Activated CD4-positive, alpha-beta T cell treated with anti-CD3 and anti-CD28 coated beads, Interleukin-2, amount 50 U/mL, for 1 hour (primary cell): Measurements from ENCODE around the gene ARHGAP32.

Experiments
- DNase-seq: peaks from one replicate; pipeline ENCODE4 v3.0.0-alpha.2; 2020

ARHGAP32 gene

DNA sequence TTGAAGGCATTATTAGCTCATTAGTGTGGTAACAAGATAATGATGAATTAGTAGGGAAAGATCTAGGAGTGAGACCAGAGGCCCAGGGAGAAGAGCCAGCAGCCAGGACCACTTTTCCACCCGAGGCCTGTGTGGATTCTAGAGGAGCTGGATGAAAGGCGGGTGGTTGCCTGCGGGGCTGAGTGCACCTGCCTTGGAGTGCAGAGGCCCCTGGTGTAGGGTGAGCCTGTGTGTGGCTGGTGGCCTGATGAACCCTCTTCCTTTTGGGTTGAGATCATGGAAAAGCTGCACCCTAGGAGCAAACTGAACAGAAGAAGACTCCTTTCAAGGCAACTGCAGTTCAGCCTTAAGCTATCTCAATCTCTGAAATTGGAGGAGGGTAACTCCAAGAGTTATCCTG, 243.5 kb downstream of the ARHGAP32 start:
- DNase-seq: no peak

DNA sequence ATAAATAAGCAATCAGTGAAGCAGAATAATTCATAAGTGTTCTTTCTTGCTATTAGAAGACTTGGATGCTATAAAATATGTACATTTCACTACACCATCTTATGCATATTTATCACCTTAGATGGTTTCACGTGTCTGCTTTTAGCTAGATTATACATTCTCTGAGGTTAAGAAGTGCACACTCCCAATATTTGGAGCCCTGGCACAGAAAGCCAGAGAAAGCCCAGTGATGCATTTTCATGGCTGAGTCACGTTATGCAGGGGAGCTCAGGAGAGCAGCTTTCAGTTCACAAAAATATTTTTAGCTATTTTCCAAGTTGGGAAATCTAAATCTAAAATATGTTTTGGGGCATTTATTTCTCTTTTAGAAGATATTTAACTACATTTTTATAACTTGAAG, 244.4 kb downstream of the ARHGAP32 start:
- no peak for DNase-seq

DNA sequence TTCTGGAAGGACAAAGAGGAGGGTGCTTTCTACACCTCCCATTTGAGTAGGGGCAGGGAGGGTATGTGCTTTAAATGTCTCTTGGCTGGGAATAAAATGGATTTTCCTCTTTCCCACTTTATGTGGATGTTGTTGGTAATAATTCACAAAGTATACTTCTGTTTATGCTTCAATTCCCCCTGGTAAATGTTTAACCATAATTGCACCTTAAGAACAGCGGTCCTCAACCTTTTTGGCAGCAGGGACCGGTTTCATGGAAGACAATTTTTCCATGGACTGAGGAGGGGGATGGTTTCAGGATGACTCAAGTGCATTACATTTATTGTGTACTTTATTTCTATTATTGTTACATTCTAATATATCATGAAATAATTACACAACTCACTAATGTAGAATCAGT, 245.5 kb downstream of the ARHGAP32 start:
- DNase-seq: no peak

DNA sequence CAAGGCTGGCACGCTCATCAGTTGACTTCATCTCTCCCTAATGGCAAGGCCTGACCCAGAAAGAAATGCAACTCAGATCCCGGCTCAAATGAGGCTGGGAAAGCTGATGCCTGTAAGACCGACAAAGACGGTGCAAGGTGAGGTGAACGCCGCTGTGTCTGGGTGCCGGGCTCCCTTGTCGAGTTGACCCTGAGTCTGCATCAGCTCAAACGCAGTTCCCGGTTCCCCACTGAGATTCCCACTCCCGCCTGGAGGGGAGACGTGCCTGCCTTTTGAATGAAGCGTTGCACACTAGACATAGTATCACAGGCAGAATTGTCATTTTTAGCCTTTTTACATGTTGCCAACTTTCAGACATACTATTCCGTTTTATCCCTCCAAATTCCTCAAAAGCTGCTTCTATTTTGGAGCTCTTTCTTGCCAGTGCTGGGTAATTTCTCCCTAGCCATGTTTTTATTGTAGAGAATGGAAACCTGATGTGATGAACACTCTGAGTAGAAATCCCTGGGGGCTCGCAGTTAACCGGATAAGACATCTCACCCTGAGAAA, 248.6 kb downstream of the ARHGAP32 start:
- DNase-seq: no peak

DNA sequence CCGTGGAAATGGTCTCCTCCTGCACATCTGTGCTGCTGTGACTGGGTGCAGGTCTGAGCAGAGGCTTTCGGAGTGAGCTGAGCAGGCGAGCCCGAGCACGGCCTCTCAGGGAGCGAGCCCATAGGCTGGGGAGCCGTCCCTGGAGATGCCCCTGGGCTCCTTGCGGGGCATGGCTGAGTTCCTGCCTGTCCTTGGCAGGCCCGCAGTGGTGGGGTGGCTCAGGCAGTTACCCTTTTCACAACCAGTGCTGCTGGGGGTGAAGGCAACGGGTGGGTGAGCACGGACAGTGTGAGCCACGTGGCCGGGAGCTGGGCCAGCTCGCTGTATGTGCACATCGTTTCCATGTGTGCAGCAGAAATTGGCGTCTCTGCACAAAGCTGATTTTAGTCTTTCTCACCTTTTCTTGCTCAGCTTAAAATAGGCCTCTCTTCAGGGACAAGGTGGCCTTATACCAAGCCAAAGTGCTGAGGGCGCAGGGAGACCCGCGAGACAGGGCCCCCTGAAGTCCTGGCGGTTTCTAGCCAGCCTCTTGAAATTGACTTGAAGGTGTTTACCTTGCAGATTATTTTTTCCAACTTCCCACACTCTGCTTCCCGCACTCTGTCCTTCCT, 249.2 kb downstream of the ARHGAP32 start, which contains the start of gene TP53AIP1:
TP53AIP1 (minus strand) TSS at position 55 of the 611 bp plus-strand sequence. CDS start 5,053 bp downstream, outside the sequence.
- no peak for DNase-seq

DNA sequence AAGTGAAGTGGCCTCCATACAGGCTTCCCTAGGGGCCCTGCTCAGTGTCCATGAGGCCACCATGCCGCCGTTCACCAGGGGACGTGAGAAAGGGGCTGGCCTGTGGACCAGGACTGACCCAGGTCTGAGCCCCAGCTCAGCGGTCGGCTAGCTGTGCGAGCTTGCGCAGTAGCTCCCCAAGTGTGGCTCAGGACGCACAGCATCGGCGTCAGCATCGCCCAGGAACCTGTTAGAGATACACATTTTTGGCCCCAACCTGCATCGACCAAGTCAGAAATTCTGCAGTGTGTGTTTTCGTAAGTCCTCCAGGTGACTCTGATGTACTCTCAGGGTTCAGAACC, 249.9 kb downstream of the ARHGAP32 start:
- no peak for DNase-seq

GRCh38 chr11:128941573-128942271, 250.4 kb downstream of the ARHGAP32 start:
- no peak for DNase-seq

- DNase-seq: no peak
Measured at GRCh38 chr11:128941110-128941509, 251.0 kb downstream of the ARHGAP32 start.

GRCh38 chr11:128940603-128941002, 251.5 kb downstream of the ARHGAP32 start:
- DNase-seq: no peak

- DNase-seq: no peak
Measured at GRCh38 chr11:128940156-128940555, 252.0 kb downstream of the ARHGAP32 start.

- no peak for DNase-seq
Measured at GRCh38 chr11:128939591-128939990, 252.5 kb downstream of the ARHGAP32 start.

GRCh38 chr11:128938156-128938885, 253.8 kb downstream of the ARHGAP32 start:
- no peak for DNase-seq

- DNase-seq: no peak
Measured at GRCh38 chr11:128937480-128937879, 254.6 kb downstream of the ARHGAP32 start.

- DNase-seq: no peak
Measured at GRCh38 chr11:128936606-128937251, 255.4 kb downstream of the ARHGAP32 start.

DNA sequence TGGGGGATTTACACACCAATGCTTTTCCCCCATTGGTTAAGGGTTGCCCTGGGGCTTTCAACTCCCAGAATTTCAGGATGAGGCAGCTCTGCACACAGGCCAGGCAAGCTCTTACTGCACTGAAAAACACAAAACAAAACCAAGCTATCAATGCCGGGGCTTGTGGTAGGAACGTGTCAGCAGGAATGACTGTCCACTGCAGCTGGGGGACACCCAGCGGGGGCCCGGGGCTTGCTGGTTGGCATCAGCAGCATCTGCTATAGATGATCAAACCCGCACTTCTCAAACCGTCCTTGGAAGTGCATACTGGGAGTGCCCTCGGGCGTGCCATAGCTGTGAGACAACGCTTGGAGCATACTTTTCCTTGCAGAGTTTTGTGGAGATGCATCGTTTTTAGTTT, 257.2 kb downstream of the ARHGAP32 start:
- DNase-seq: no peak

DNA sequence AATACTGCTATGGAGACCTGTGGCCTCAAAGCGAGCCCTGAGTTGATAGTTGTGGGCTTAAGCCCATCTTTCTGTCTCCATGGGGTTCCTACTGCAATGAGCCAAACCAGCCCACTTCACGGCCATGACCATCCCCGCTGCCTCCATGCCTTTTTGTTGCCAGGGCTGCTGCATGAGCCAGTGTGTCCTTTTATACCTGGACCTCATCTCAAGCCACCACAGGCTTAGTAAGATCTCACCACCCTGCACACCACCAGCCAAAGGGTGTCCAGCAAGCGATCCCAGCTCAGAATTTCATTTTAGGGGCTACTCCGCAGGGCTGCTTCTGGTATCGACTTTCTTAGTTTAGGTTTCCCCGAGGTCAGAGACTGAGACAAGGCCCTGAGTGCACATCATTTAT, 257.8 kb downstream of the ARHGAP32 start:
- no peak for DNase-seq

DNA sequence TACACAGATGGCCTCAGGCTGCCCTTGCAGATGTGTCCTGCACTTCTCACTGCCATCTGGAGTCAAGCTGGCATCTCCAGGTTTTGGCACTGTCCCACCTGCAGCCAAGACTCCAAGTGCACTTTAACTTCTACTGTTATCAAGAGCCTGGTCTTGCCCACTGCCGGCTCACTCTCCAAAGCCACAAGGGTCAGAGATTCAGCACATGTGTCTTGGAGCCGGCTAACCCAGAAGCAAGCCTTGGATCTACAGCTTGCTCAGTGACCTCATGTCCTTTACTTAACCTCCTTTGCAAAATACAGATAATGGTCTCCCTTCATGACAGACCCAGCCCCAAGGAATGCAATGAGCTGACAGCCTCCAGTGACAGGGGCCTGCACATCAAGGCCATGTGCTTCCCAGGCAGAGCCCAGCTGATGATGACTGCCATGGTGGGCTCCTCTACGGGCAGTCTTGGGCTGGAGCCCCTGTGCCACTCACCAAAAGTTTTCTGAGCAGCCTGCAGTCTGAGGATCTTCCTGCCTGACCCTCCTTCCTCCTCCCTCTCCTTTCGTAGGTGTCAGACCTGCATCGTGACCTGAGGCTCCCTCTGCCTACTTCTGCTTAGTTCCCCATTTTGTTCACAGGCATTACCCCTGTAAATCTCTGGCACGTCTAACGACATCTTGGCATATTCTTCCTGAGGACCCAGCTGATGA, 258.5 kb downstream of the ARHGAP32 start:
- DNase-seq: no peak

DNA sequence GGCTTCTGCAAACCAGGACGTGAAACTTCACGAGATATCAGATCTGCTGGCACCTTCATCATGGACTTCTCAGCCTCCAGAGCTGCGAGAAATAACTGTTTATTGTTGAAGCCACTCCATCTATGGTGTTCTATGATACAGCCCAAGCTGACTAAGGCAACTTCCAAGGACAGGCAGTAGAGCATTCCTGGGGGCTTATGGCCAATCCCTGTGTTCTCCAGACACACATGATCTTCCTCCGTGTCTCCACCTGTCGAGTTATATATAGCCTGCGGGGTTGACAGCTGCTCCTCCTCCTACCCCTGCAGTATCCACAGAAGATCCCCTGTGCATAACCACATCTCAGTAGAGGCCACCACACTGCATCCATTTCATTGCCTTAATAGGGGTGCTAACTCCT, 260.5 kb downstream of the ARHGAP32 start:
- no peak for DNase-seq

DNA sequence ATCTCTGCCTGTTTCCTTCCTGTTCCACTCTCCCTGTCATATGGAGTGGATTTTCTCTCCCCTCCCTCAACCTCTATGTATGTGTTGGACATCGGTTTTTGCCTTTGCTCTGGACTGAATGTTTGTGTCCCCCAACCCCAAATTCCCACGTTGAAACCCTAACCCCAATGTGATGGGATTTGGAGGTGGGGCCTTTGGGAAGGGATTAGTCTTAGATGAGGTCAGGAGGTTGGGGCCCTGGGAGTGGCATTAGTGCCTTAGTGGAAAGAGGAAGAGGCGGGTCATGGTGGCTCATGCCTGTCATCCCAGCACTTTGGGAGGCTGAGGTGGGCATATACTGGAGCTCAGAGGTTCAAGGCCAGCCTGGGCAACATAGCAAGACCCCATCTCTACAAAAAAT, 261.1 kb downstream of the ARHGAP32 start:
- DNase-seq: no peak

DNA sequence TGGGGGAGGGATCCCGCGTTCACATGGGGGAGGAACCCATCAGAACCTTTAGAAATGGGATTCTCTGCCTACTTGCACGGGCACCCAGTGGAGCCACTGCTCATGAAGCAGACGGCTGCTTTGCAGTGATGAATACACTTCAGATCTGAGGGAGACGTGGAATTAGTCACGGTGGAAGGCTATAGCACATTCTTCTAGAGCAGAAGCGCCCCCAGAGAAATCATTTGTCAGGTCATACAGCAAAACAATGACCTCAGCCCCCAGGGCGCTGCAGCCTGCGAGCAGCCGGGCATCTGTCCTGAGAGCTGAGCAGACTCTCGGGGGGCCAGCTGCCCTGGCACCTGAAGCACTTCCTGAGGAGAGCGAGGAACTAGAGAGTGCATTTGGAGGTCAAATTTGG, 262.1 kb downstream of the ARHGAP32 start:
- no peak for DNase-seq

DNA sequence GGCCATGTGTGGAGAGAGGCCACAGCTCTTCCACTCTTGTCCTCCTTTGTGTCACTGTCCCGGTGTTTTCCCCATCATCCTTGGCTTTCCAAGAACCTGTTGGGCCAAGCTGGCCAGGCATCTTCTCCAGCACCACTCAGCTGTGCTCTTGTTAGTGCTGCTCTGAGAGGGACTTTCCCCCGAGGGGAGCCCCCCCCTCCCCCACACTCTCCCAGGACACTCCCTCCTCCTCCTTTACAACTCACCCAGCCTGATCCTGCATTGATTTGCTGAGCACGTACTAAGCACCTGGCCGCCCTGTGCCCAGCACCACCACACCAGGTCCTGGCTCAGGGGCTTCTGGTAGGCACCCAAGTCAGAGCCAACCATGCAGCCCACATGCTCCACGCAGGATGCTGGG, 262.7 kb downstream of the ARHGAP32 start:
- DNase-seq: no peak

DNA sequence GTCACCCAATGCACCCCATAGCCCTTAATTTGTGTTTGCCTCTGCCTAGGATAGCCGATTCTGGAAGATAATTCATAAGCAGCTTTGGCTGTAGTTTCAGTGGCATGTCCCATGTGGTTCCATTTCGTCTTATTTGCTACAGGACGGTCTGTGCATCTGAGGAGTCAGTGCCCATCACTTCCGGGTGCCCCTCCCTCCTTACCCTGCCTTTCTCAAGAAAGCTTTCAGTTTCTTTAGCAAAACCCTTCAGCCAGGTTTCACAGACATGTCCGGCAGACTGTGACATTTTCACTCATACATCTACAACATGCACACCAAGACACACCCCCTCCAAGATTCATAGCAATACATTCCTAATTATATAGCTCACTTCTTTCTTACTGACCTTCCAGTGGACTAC, 263.7 kb downstream of the ARHGAP32 start:
- no peak for DNase-seq
